ENCODE data around the gene CTNNBL1.

CTNNBL1 gene

DNA sequence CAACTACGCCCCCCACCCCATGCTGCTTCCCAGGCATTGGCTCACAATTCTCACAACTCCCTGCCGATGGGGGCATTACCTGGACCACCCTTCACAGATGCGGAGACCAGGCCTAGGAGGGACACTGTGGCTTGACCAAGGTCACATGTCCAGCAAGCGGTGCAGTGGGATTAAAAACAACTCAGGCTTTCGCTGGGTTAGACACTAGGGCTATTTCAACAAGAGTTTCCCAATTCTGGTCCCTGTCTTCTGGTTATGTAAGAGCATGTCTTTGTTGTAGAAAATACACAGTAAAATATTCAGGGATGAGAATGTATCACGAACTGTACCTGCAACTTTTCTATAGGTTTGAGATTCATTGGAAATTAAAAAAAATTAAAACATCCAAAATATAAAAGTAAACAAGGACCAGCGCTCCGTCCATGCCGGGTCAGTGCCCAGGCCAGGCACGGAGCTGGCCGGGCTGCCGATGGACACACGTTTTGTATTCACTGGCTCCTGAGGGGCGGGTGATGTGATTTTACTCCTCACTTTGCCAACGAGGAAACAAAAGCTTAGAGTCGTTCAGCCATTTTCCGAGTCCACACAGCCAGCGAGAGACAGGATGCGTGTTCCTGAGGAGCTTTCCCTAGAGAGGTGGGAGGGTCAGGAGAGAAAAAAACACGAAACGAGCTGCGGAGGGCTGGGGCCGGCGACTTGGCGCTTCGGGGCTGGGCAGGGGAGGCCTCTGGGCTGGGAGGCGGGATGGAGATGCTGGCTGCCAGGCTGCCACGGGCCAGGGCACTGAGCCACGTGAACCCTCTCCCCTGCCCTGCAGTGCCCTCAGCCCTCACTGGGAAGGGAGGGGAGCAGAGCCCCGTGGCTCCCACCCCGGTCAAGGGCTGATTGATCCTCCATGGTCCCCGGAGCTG, 192.0 kb downstream of the CTNNBL1 start:
- DNase-seq, result no peak

GRCh38 chr20:37886851-37887297, 193.0 kb downstream of the CTNNBL1 start:
- DNase-seq, result no peak

DNA sequence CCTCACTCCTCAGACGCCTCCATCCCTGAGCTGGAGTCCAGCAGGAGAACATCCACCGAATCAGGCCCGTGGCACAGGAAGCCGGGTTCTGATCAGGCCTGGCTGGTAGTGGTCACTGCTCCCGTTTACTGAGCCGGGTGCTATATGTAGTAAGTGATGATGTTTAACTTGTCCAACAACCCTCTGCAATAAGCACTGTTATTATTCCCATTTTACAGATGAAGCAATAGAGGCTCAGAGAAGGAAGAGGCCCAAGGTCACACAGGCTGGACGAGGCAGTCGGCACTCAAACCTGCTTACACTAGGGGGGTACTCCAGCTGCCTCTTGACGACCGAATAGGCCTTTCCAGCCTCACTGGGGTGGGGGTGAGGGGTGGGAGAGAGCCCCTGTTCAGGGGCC, 194.8 kb downstream of the CTNNBL1 start:
- no peak for DNase-seq

- no peak for DNase-seq
These were observed 196.3 kb downstream of the CTNNBL1 start for GRCh38 chr20:37890108-37890507.

DNA sequence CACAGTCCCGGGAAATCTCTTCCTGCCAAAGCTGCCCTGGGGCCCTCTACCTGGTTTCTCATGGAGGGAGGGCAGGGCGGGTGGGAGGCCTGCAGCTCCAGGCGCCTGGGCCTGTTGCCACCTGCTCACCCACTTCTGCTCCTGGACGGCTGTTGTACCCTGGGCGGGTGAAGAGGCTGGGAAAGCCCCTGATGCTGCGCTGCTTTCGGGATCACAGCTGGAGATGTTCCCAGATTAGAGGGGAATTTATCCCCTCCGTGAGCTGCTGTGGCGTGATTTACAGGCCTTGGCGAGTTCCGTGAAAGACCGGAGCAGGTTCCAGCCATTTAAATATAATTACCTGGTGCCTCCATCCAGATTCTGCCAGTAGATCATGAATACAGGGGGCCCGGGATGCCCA, 196.8 kb downstream of the CTNNBL1 start:
- DNase-seq, result no peak

GRCh38 chr20:37892001-37892400, 198.2 kb downstream of the CTNNBL1 start:
- no peak for DNase-seq

GRCh38 chr20:37893566-37894241, 199.9 kb downstream of the CTNNBL1 start:
- DNase-seq, result no peak

DNA sequence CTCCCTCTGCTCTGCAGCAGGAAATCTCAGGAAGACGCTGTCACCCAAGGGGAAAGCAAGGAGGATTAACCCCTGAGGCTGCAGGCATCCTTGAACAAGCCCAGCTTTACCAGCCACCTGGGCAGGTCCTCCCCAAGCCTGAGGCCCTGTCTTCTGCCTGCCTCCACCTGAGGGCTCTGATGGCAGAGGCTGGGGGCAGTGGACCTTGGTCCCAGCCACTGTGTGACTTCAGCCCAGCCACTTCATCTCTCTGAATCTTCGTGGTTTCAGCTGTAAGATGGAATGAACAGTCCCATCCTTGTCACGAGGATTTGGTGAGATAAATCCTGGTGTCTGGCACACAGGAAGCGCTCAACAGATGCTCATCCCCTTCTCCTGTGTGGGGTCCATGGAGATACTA, 200.6 kb downstream of the CTNNBL1 start:
- DNase-seq, result no peak

DNA sequence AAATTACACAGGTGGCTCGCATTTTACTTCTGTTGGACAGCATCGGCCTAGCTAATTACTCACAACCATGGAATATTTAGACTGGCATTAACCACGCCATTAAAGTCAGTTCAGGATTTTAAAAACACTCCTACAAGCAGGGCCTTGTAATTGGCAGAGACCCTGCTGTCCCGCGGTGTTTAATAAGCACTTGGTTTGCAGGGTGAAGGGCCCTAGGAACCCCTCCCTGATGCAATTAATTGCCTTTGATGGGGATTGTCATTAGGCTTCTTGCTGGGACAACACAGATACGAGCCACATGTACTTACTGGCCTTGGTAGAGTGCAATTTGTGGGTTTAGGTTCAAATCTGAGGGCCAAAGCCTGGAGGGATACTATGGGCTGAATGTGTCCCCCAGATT, 201.3 kb downstream of the CTNNBL1 start:
- no peak for DNase-seq

DNA sequence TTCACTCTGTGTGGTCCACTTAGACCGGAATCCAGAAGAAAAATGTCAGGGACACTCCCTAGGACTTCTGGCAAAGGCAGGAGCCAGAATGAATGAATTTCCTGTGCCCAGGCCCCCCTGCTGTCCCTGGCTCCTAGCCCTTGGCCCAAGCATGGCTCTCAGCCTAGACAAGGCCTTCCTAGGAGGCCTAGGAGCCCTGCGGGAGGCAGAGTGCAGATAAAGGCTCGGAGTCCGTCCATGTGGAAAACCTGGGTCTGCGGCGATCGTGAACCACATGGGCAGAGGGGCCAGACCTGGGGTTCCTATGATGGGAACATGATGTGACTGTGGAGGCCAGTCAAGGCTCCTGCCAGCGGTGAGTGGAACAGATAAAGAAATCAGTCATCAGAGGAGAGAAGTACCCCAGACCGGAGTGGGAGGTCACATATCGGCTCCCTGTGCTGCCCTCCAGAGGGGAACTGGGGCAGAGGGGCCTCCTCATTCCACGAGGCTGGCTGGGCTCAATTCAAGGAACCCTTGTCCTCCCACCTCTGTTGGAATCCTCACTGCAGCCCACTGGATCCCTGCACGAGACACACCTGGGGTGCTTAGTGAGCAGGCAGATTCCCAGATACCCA, 203.2 kb downstream of the CTNNBL1 start:
- DNase-seq, result no peak

DNA sequence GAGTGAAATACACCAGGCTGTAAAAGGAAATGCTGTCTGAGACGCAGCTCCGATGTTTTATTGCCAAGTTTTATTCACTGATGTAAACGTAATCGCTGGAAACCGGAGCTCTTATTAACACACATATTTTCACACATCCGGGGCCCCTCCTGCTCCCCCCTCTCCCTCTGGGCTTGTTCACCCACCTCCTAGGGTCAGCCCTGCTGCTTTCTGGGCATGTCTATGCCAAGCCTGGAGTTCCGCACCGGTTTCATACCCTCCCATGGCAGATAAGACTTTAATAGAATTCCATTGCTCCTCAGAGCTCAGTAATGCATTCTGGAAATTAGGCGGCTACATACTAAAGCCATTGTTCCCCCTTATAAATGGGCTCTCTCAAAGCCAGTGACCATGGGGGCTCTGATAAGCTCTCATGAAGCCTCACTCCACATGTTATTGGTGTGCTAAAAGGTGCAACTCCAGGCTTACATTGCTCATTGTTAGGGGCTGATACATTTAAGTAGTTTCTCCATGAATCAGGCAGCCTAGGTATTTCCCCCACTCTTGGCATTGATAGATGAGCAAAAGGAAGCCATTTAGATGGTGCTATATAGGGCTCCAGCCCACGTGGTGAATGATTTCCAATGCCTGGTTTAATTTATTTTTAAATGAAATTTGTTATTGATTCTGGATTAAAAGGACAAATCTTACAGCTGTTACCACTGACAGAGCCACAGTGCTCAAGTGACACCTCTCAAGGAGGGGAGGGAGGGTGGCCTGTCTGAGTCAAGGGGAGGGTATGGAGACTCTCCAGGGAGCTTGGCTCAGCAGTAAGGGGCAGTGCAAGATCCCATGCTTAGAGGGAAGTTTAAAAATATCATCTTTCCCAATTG, 204.6 kb downstream of the CTNNBL1 start:
- DNase-seq, result no peak

- no peak for DNase-seq
These were observed 205.5 kb downstream of the CTNNBL1 start for GRCh38 chr20:37899105-37900045.

DNA sequence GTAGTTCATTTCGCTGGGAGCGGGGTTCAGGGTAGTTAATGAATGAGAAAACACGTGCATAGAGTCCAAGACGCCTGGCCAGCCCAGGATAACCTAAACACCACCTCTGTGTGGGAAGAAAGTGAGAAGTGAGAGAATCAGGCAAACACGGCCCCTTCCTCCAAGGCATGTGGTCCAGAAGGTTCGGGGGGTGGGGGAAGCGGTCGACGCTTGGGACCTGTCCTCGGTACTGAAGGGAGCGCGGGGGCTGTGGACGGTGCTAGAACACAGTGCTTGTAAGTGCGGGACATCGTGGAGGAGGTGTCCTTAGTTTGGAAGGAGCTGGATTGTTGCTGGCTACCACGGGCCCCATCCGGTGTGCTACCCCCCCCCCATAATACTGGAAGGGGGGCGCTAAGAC, 207.4 kb downstream of the CTNNBL1 start:
- DNase-seq, result no peak

DNA sequence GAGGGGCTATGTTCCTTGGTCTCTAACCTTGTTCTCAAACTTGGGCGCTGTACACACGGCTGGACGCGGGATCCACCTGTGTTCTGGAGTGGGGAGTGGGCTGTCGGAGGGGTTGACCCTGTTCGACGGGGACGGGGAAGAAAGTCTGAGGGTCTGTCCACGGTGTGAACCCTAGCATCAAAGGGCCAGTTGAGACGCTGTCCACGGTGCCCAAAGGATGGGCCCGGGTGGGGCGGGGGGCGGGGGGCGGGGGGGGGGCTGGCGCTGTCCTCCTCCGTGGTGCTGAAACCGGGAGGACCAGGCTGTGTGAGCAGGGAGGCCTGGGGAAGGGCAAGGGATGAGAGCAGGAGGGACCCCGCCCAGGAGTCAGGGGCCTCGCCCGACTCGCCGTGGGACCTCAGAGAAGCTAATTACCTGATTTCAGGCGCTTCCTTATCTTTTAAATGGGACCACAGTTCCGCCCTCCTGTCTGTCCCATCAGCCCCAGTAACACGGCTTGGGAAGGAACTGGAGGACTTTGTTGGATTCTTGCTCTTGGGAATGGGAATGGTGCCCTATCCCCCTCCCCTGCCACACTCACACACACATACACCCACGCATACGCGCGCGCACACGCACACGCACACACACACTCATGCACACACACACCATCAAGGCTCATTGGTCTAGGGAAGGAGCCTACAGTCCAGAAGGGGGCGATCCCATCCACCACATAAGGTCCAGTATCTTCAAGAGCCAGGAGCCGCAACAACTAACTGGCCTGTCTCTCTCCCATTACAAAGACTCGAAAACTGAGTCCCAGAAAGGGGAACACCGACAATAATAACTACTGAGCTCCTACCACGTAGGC, 208.0 kb downstream of the CTNNBL1 start:
- DNase-seq, result no peak

DNA sequence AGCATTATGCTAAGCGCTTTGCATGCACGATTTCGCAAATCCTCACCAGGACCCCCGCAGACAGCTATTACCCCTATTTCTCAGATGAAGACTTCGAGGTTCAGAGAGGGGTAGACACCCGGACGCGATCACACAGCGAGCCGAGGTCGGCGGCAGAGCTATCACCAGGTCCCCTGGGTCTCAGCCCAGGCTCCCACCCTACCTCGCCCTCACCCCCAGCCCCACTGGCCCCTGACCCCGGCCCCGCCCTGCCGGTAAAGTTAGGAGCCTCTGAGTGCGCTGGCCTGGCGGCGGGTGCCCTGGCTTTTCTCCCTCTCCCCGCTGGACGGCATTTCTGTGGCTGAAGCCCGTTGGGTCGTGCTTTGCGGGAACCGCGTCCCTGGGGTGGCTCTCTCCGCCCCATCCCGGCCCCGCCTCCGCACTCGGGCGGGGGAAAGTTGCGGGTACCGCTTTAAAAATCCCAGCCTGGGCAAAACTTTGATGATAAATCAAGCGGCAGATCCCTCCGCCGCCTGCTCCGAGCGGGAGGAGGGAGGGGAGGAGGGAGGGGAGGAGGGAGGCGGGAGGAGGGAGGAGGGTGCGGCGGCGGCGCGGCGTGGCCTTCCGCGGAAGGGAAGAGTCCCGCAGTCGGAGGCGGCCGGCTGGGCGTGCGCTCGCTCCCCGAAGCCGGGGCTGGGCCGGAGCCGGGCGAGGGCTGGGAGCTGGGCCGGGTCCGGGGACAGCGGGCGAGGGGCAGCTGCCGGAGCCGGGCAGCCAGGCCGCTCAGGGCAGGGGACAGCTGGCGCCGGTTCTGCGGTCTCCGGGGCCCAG, 208.9 kb downstream of the CTNNBL1 start, which contains the start of gene VSTM2L:
TSS of gene VSTM2L (plus strand) at position 624 of the 810 bp plus-strand sequence. CDS start 224 bp downstream, outside the sequence.
- DNase-seq, result no peak

DNA sequence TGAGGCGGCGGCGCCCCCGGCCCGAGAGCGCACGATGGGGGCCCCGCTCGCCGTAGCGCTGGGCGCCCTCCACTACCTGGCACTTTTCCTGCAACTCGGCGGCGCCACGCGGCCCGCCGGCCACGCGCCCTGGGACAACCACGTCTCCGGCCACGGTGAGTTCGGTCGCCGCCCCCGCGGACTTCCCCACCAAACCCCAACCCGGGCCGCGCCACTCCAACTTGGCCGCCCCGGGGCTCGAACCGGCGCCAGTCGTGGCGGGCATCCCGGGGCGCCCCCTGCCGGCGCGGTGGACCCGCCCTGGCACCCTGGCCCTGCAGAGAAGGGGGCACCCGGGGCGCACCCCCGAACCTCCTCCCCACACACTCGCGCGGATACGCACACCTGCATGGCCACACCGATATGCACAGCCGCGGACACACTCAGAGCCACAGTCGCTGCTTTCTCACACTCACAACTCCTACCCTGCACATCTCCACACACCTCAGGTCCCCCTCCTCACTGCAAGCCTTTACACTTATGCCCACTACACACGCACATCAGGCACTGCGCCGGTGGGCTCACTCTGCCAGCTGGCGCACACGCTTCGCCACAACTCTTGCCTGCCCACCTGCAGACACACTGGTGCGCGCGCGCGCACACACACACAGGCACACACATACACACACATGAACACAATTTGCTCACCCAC, 209.6 kb downstream of the CTNNBL1 start:
- no peak for DNase-seq

GRCh38 chr20:37904008-37904642, 210.3 kb downstream of the CTNNBL1 start:
- no peak for DNase-seq

DNA sequence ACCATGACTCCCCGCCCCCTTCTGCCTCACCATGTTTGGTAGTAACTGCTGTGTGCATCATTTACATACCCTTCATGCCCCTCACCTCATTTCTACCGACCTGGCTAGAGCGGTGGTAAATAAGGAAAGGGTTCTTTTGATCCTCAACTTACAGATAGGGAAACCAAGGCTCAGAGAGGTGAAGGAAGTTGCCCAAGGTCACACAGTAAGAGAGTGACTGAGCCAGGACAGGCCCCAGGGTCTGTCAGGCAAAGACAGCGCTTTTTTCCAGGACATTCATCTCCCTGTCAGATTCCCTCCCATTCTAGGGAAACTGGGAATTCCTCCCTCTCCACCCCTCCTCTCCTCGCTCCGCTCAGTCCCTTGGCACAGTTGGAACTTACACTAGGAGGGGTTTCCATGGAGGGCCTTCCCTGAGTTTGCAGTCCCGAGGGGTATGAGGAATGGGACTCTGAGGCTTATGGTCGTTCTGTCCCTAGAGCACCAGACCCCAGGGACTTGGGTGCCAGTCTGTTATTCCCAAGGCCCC, 211.1 kb downstream of the CTNNBL1 start:
- DNase-seq, result no peak
